Natural killer cell (primary cell): ENCODE measurements around the gene DMAC2L. TPM values are rescaled to one million over a fixed set of nuclear protein-coding genes. Genes with fewer than 3 reads are reported as not detected.
"Not testable (repeated sequence)": the region's sequence is repeated elsewhere in the genome, so short reads cannot be mapped to it uniquely, and the experiment has no call there.

Experiments
- ATAC-seq, 3 donors: fragments of 150-1000 bp in 2 of 3; fragments of 200-7000 bp in 1 of 3; cut with Tn5 transposase; 1 replicate in 1 of 3; 2 replicates in 2 of 3; pipeline ENCODE4 v1.10.0; 2021; ENCODE audit warnings: mild to moderate bottlenecking in 2 of 3, moderate library complexity in 2 of 3
- DNase-seq, 2 donors: peaks; one replicate each; pipeline versions ENCODE4 v3.0.0 to v3.0.0-alpha.2; 2013 to 2021; ENCODE audit warnings: mixed read lengths in 1 of 2
- H3K27ac ChIP-seq: one replicate; pipeline ENCODE4 v1.5.1; 2013; ENCODE audit warnings: mild to moderate bottlenecking, low read length
- H3K27me3 ChIP-seq: one replicate; pipeline ENCODE4 v1.6.1; 2013; ENCODE audit warnings: low read length; ENCODE audit not compliant: control insufficient read depth, insufficient read depth
- H3K36me3 ChIP-seq: one replicate; pipeline ENCODE4 v1.6.1; 2013; ENCODE audit warnings: low read length; ENCODE audit not compliant: control insufficient read depth, insufficient read depth
- H3K4me1 ChIP-seq: one replicate; pipeline ENCODE4 v1.6.1; 2013; ENCODE audit warnings: low read length; ENCODE audit not compliant: control insufficient read depth, insufficient read depth
- H3K4me3 ChIP-seq: one replicate; pipeline ENCODE4 v1.5.1; 2013; ENCODE audit warnings: low read length
- H3K9me3 ChIP-seq: one replicate; pipeline ENCODE4 v1.6.1; 2013; ENCODE audit warnings: low read length; ENCODE audit not compliant: control insufficient read depth, insufficient read depth
- H3K27ac Mint-ChIP-seq, 2 donors: one replicate each; pipeline ENCODE4 v1.8.0; 2022; ENCODE audit warnings: mild to moderate bottlenecking in 2 of 2, mixed read lengths in 2 of 2, moderate library complexity in 1 of 2
- H3K27me3 Mint-ChIP-seq, 2 donors: one replicate each; pipeline ENCODE4 v1.8.0; 2022; ENCODE audit warnings: low read depth in 2 of 2, mixed read lengths in 2 of 2
- H3K36me3 Mint-ChIP-seq: one replicate; pipeline ENCODE4 v1.8.0; 2022; ENCODE audit warnings: mixed read lengths
- H3K4me1 Mint-ChIP-seq, 2 donors: one replicate each; pipeline ENCODE4 v1.8.0; 2022; ENCODE audit warnings: mixed read lengths in 2 of 2
- H3K4me3 Mint-ChIP-seq: one replicate; pipeline ENCODE4 v1.8.0; 2022; ENCODE audit warnings: mild to moderate bottlenecking, moderate library complexity, mixed read lengths
- H3K9me3 Mint-ChIP-seq, 2 donors: one replicate each; pipeline ENCODE4 v1.8.0; 2022; ENCODE audit warnings: mixed read lengths in 2 of 2
- WGBS: methylation state at CpG from one replicate; pipeline ENCODE4 v1.1.7; 2013; ENCODE audit warnings: missing lambda C conversion rate; ENCODE audit not compliant: insufficient coverage; 5-methylcytosine and 5-hydroxymethylcytosine counted together
- intact Hi-C: fragments of 100-400 bp; cut with micrococcal nuclease; formaldehyde crosslinking; loops from one replicate; pipeline ENCODE4 v1.14.2; 2022
- total RNA-seq, 4 donors: library from RNA; stranded (reverse); fragments of 120-200 nt in 1 of 4; gene quantifications; one replicate each; pipeline versions ENCODE4 v1.2.3 to v1.2.4, GENCODE V29; 2013 to 2022
- TF ChIP-seq, protein P1 (sequence below): fragments of 200-600 bp; IDR thresholded peaks from one replicate; pipeline ENCODE4 v1.8.0; 2022; ENCODE audit warnings: antibody characterized with exemption

The DMAC2L gene
- total RNA-seq, 3 donors from 2014 or later (not counting 1 experiment from before 2014, with no cell fraction given): 24.7 to 28.7 (median 25.0) TPM

DNA sequence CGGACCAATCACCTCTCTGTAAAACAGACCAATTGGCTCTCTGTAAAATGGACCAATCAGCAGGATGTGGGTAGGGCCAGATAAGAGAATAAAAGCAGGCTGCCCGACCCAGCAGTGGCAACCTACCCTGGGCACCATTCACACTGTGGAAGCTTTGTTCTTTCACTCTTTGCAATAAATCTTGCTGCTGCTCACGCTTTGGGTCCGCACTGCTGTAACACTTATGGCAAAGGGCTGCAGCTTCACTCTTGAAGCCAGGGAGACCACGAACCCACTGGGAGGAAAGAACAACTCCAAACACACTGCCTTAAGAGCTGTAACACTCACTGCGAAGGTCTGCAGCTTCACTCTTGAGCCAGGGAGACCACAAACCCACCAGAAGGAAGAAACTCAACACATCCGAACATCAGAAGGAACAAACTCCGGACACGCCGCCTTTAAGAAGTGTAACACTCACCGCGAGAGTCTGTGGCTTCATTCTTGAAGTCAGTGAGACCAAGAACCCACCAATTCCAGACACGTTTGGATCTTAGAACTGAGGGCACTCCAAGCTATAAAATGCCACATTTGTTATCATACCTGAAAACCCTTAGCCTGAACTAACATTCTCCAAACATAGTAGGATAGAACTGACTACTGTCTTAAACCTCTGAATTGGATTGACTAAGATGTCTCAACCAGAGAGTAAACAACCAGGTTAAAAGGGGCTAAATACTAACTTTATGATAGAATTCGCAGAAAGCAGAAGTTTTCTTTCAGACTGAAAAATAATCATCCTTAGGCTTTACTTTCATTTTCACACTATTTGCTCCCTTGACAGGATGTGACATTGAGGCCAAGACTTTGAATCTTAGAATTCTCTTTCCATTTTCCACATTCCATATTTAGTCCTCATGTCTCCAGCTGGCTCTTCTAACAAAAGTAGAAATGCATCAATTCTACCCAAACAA, 50.9 kb downstream of the DMAC2L start:
- Mint-ChIP-seq H3K4me3 (peak overlapping the region; percentile 89), H3K36me3 (no peaks in the 10 kb centered on the region), H3K4me1 (peaks cover 55 to 60% of the 10 kb centered on the region in 2 donors), H3K27me3 (no peaks in the 10 kb centered on the region), H3K27ac (peak overlapping the region; percentile 92 to 93), H3K9me3 (no peaks in the 10 kb centered on the region)
- intact Hi-C loops: loop anchor here (1.0 to 10.0 kb wide), 3 partner anchors 42 to 778 kb away; partner anchors contain the start of gene RPS29
- peak overlapping the region; percentile 91 for H3K27ac ChIP-seq
- peaks cover 59% of the 10 kb centered on the region for H3K4me1 ChIP-seq
- H3K27me3 ChIP-seq: no peaks in the 10 kb centered on the region
- peaks cover 1% of the 10 kb centered on the region for H3K36me3 ChIP-seq
- H3K4me3 ChIP-seq: peak overlapping the region; percentile 44
- DNase-seq (peak; percentile 44 to 47), ATAC-seq (peak; percentile 11 to 25 (median 25))
- under 1% methylated on average over 13 of the region's 14 CpGs for WGBS
- peaks cover 2% of the 10 kb centered on the region for H3K9me3 ChIP-seq
- TF ChIP-seq, protein P1, sequence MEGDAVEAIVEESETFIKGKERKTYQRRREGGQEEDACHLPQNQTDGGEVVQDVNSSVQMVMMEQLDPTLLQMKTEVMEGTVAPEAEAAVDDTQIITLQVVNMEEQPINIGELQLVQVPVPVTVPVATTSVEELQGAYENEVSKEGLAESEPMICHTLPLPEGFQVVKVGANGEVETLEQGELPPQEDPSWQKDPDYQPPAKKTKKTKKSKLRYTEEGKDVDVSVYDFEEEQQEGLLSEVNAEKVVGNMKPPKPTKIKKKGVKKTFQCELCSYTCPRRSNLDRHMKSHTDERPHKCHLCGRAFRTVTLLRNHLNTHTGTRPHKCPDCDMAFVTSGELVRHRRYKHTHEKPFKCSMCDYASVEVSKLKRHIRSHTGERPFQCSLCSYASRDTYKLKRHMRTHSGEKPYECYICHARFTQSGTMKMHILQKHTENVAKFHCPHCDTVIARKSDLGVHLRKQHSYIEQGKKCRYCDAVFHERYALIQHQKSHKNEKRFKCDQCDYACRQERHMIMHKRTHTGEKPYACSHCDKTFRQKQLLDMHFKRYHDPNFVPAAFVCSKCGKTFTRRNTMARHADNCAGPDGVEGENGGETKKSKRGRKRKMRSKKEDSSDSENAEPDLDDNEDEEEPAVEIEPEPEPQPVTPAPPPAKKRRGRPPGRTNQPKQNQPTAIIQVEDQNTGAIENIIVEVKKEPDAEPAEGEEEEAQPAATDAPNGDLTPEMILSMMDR: no peak

DNA sequence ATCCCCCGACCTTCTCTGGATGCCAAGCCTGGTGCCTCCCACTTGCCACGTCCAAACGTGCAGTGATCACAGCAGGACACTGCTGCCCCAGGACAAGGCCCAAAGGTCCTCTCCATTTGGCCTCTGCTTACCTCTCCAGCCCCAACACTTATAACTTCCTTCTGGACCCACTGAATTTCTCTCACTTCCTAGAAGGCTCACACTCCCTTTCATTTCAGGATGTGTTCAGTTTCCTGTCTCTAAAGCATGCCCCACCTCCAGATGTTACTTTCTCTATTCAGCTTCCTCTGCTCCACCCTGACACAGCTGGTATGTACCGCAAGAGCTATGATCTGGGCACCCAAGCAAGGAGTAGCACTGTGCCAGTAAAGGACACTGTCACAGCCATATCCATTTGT, 51.6 kb downstream of the DMAC2L start:
- Mint-ChIP-seq H3K9me3 (no peaks in the 10 kb centered on the region), H3K4me1 (peaks cover 50 to 55% of the 10 kb centered on the region in 2 donors), H3K36me3 (no peaks in the 10 kb centered on the region), H3K27ac (peak overlapping the region; percentile 92 to 93), H3K27me3 (no peaks in the 10 kb centered on the region), H3K4me3 (peak overlapping the region; percentile 89)
- H3K4me3 ChIP-seq: peak overlapping the region; percentile 44
- ATAC-seq (peak; percentile 67 to 84 (median 70)), DNase-seq (peak; percentile 30 to 80)
- H3K9me3 ChIP-seq: peaks cover 2% of the 10 kb centered on the region
- TF ChIP-seq, protein P1: no peak
- peak overlapping the region; percentile 91 for H3K27ac ChIP-seq
- intact Hi-C loops: loop anchor here (1.0 to 10.0 kb wide), 3 partner anchors 42 to 779 kb away; partner anchors contain the start of gene RPS29
- 2% methylated on average over 4 of the region's 4 CpGs for WGBS
- H3K27me3 ChIP-seq: no peaks in the 10 kb centered on the region
- H3K36me3 ChIP-seq: no peaks in the 10 kb centered on the region
- peaks cover 64% of the 10 kb centered on the region for H3K4me1 ChIP-seq

DNA sequence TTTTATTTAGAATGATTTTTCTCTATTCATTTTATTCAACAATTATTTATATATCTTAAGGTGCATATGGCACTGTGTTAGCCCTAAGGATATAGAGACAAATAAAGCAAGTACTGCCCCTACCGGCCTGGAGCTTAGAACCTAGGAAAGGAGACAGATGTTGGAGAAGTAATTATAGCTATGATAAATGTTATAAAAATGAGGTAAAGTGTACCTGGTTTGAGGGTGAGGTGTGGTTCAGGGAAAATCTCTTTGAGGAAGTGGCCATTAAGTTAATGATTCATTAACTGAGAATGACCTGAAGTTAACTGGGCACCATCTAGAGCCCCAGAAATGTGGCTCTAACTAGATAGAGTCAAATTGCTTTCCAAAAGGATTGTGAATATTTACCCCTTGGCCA, 52.7 kb downstream of the DMAC2L start:
- no peak overlapping the region for H3K4me3 ChIP-seq
- Mint-ChIP-seq H3K9me3 (no peaks in the 10 kb centered on the region), H3K27me3 (no peaks in the 10 kb centered on the region), H3K4me3 (peak overlapping the region; percentile 26), H3K4me1 (peaks cover 50 to 55% of the 10 kb centered on the region in 2 donors), H3K36me3 (no peaks in the 10 kb centered on the region), H3K27ac (peak overlapping the region; percentile 92 to 93)
- peak overlapping the region; percentile 91 for H3K27ac ChIP-seq
- no peaks in the 10 kb centered on the region for H3K27me3 ChIP-seq
- DNase-seq (no peak), ATAC-seq (no peak)
- whole genome bisulfite sequencing: 100% methylated on average over 1 of the region's 1 CpG
- intact Hi-C loops: loop anchor here (5.0 to 10.0 kb wide), 2 partner anchors 362 to 780 kb away; partner anchors contain the start of gene RPS29
- peaks cover 2% of the 10 kb centered on the region for H3K9me3 ChIP-seq
- TF ChIP-seq, protein P1: no peak
- H3K36me3 ChIP-seq: no peaks in the 10 kb centered on the region
- peaks cover 68% of the 10 kb centered on the region for H3K4me1 ChIP-seq

DNA sequence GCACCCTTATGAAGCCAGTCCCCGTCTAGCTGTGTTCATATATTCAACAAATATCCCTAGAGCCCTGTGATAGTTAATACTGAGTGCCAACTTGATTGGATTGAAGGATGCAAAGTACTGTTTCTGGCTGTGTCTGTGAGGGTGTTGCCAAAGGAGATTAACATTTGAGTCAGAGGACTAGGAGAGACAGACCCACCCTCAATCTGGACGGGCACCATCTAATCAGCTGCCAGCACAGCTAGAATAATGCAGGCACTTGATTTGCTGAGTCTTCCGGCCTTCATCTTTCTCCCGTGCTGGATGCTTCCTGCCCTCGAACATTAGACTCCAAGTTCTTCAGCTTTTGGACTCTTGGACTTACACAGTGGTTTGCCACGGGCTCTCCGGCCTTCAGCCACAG, 53.4 kb downstream of the DMAC2L start:
- H3K27me3 ChIP-seq, H3K9me3 ChIP-seq, DNase-seq, ATAC-seq, H3K27me3 Mint-ChIP-seq, H3K9me3 Mint-ChIP-seq, H3K36me3 Mint-ChIP-seq, H3K4me3 ChIP-seq, H3K36me3 ChIP-seq: not testable (repeated sequence)
- 96% methylated on average over 7 of the region's 7 CpGs for WGBS
- peak overlapping the region; percentile 88 for H3K27ac ChIP-seq
- Mint-ChIP-seq H3K4me1 (peaks cover 51 to 55% of the 10 kb centered on the region in 2 donors), H3K4me3 (peak overlapping the region; percentile 69), H3K27ac (peak overlapping the region; percentile 92 to 93)
- intact Hi-C loops: loop anchor here (10.0 kb wide), 1 partner anchor 781 kb away; the partner anchor contains the start of gene RPS29
- H3K4me1 ChIP-seq: peaks cover 68% of the 10 kb centered on the region
